ENCODE measurements around the gene RASA3. TPM values are rescaled to one million over a fixed set of nuclear protein-coding genes. Genes with fewer than 3 reads are reported as not detected.

The RASA3 gene
- total RNA-seq, 2 experiments from 2014 or later: 97.2 to 99.3 TPM

DNA sequence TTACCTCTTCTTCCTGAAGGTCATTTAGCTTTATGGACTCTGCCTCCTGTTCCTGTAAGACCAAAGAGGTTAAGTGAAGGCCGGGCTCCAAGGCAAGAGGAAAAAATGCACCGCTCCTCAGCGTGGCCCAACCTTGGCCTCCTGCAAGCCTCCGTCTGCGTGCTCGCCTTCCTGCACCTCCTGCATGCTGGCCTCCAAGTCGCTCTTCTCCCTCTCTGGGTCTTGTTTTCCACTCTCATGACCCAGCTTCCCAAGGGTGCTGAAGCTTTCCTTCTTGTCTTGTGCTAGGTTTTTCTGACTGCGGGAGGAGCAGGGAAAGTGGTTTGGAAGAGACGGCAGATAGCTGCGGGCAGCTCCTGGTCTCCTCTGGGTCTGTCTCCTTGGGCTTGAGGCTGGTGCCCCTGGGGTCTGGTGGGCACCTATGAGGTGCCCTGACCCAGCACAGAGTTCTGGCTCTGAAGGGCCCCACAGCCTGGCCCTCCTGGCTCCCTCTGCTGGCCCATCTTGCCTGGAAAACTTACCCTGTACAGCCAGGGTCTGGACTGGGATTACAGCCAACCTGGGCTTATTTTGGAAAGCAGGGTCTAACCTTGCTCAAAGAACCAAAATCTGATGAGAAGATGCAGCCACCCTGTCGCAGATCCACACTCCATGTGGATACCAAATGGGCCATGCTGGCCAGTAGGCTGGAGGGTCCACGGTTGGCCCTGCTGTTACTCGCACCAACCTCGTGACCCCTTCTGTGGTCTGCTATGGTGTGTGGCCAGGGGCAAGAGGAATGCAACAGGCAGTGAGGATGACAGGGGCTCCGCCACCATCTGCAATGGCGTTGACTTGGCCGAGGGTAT lies 163.7 kb downstream of the RASA3 start:
- H3K27ac Mint-ChIP-seq: peak overlapping the region; percentile 3
- no peaks in the 10 kb centered on the region for H3K27me3 Mint-ChIP-seq
- no peaks in the 10 kb centered on the region for H3K4me1 Mint-ChIP-seq
- H3K36me3 Mint-ChIP-seq (ENCODE audit: low read depth): peaks cover 20% of the 10 kb centered on the region
- no peak for DNase-seq
- POLR2A ChIA-PET: no interaction called here
- no peaks in the 10 kb centered on the region for H3K9me3 Mint-ChIP-seq
- no peak overlapping the region for H3K4me3 Mint-ChIP-seq
- CTCF ChIA-PET: interaction anchor here (0.6 kb wide), 1 partner anchor 155 kb away, joined by 3 read pairs; no protein-coding TSS in a partner anchor

DNA sequence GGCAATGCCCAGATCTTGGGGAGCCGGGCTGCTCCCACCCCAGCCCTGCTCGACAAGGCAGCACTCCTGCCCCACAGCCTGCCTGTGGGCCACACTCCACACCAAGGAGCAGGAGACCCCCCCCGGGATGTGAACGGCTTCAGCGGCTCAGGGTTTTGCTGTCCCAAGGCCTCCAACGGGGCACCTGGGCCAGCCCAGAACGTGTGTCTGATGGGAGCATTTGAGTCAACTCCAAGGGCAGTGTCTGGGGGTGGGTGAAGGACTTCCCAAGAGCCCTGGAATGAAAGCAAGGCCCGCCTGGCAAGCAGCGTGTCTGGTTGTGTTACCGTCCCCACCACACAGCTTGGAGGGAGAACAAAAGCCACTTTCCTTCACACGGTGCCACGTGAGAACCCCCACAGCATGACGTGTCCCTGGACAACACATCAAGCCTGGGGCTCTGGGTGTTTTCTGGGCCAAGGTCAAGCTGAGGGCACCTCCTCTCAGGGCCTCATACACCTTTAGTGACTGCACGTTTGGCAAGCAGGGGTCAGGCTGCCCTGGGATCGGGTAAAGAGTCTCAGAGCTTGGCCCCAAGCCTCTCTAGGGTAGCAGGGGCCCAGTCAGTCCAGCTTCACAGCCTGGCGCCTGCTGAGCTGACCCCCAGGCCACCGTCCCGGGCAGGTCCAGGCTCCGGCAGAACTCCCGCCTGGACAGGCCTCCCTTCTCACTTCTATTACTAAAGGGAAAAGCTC lies 164.5 kb downstream of the RASA3 start:
- Mint-ChIP-seq H3K27me3 (no peaks in the 10 kb centered on the region), H3K27ac (no peak overlapping the region), H3K4me1 (no peaks in the 10 kb centered on the region), H3K4me3 (no peak overlapping the region), H3K36me3 (ENCODE audit: low read depth) (peaks cover 15% of the 10 kb centered on the region), H3K9me3 (no peaks in the 10 kb centered on the region)
- POLR2A ChIA-PET: no interaction called here
- no peak for DNase-seq
- CTCF ChIA-PET: interaction anchor here (0.6 kb wide), 1 partner anchor 154 kb away, joined by 3 read pairs; no protein-coding TSS in a partner anchor

DNA sequence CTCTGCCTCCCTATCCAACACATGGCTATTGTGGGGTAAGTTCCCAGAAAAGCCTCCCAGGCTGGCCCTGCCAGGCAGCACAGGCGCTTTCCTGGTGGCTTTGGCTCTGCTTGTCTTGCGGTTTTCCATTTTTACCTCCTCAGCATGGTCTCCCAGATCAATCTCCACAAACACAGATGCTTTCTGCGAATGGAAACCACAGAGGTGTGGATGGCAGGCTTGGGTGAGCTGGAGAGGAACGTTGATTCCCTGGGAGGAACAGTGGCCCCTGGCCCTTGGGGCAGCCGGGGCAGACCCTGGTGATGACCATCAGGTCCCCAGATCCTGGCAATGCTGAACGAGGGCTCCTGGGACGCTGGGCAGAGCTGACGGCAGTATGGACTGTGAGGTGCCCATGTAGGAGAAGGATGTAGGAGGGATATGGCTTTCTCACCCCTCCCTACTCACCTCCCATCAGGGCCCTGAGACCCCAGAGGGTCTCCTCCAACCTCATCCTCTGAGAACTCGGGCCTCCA lies 165.2 kb downstream of the RASA3 start:
- no peak for DNase-seq
- Mint-ChIP-seq H3K4me1 (no peaks in the 10 kb centered on the region), H3K27me3 (no peaks in the 10 kb centered on the region), H3K27ac (no peak overlapping the region), H3K4me3 (no peak overlapping the region), H3K36me3 (ENCODE audit: low read depth) (peaks cover 15% of the 10 kb centered on the region), H3K9me3 (no peaks in the 10 kb centered on the region)
- POLR2A ChIA-PET: no interaction called here
- CTCF ChIA-PET: no interaction called here

DNA sequence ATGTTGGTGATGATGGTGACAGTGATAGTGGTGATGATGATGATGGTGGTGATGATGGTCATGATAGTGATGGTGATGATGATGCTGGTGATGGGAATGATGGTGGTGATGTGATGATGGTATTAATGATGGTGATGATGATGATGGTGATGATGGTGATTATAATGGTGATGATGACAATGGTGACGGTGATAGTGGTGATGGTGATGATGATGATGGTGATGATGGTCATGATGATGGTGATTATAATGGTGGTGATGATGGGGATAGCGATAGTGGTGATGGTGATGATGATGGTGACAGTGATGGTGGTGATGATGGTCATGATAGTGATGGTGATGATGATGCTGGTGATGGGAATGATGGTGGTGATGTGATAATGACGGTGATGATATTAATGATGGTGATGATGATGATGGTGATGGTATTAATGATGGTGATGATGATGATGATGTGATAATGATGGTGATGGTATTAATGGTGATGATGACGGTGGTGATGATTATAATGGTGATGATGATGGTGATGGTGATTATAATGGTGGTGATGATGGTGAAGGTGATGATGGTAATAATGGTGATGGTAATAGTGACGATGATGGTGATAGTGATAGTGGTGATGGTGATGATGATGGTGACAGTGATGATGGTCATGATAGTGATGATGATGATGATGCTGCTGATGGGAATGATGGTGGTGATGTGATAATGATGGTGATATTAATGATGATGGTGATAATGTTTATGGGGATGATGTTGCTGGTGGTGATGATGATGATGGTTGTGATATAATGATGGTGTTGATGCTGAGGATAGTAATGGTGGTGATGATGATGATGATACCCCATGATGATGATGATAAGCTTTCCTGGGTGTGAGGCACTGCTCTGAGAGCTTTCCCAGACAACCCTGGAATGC lies 166.2 kb downstream of the RASA3 start:
- H3K4me3 Mint-ChIP-seq: no peak overlapping the region
- H3K27me3 Mint-ChIP-seq: no peaks in the 10 kb centered on the region
- CTCF ChIA-PET: no interaction called here
- no peaks in the 10 kb centered on the region for H3K4me1 Mint-ChIP-seq
- POLR2A ChIA-PET: no interaction called here
- H3K36me3 Mint-ChIP-seq (ENCODE audit: low read depth): peaks cover 15% of the 10 kb centered on the region
- DNase-seq: no peak
- peaks cover 4% of the 10 kb centered on the region for H3K9me3 Mint-ChIP-seq
- H3K27ac Mint-ChIP-seq: no peak overlapping the region

DNA sequence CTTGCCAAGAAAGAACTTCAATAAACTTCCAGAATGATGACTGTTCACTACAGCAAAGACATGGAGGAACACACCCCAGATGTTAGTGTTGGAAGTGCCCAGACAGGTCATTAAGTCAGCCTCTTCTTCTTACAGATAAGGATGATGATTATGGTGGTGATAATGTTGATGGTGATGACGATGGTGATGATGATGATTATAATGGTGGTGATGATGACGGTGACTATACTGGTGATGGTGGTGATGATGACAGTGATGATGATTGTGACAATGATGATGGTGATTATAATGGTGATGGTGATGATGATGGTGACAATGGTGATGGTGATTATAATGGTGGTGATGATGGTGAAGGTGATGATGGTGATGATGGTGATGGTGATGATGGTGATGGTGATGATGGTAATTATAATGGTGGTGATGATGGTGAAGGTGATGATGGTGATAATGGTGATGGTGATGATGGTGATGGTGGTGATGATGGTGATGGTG lies 167.0 kb downstream of the RASA3 start:
- H3K9me3 Mint-ChIP-seq: peaks cover 6% of the 10 kb centered on the region
- H3K36me3 Mint-ChIP-seq (ENCODE audit: low read depth): peaks cover 14% of the 10 kb centered on the region
- DNase-seq: no peak
- no peaks in the 10 kb centered on the region for H3K27me3 Mint-ChIP-seq
- no peak overlapping the region for H3K4me3 Mint-ChIP-seq
- no peak overlapping the region for H3K27ac Mint-ChIP-seq
- ChIA-PET CTCF (no interaction called here), POLR2A (no interaction called here)
- no peaks in the 10 kb centered on the region for H3K4me1 Mint-ChIP-seq

DNA sequence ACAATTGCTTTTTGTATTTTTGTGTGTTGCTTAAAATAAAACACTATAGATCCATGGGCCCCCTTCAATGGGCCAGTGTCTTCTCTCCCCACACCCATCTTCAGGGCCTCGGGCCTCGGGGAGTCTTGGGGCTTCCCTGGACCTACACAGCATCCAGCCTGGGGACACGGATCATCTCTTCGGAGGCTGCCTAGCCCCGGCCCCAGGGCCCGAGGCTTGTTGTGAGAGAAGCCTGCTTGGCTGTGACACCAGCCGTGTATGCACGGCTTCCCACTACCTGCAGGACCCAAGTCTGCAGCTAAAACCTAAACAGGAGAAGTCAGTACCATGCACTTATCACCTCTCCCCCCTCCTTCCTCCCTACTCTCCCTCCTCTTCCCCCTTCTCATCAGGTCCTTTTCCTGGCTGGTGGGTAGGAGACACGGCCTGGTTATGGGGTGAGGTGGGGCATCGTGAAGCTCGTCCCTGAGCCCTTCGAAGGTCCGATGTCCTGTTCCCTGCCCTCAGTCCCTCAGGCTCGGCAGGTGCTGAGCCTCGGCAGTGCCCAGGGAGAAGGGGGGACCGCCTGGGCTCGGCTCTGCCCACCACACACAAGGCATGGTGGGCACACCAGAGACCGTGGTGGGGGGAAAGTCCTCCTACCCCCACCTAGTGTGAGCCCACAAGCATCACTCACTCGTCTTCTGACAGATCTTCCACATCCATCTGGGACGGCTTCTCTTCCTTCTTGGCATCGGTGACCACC lies 168.0 kb downstream of the RASA3 start:
- ChIA-PET POLR2A (no interaction called here), CTCF (no interaction called here)
- no peak for DNase-seq
- Mint-ChIP-seq H3K27ac (no peak overlapping the region), H3K4me3 (no peak overlapping the region), H3K27me3 (no peaks in the 10 kb centered on the region), H3K4me1 (no peaks in the 10 kb centered on the region), H3K9me3 (peaks cover 12% of the 10 kb centered on the region), H3K36me3 (ENCODE audit: low read depth) (peaks cover 15% of the 10 kb centered on the region)

DNA sequence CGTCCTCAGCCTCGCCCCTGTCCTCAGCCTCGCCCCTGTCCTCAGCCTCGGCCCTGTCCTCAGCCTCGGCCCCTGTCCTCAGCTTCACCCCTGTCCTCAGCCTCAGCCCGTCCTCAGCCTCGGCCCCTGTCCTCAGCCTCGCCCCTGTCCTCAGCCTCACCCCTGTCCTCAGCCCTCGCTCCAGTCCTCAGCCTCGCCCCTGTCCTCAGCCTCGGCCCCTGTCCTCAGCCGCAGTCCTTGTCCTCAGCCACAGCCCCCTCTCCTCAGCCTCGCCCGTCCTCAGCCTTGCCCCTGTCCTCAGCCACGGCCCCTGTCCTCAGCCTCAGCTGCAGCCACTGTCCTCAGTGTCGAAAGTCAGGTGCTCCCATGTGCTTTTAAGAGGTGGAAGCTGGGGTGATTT lies 169.0 kb downstream of the RASA3 start:
- H3K27me3 Mint-ChIP-seq: no peaks in the 10 kb centered on the region
- no peak overlapping the region for H3K27ac Mint-ChIP-seq
- H3K36me3 Mint-ChIP-seq (ENCODE audit: low read depth): peaks cover 17% of the 10 kb centered on the region
- CTCF ChIA-PET: no interaction called here
- no peaks in the 10 kb centered on the region for H3K4me1 Mint-ChIP-seq
- H3K4me3 Mint-ChIP-seq: no peak overlapping the region
- POLR2A ChIA-PET: no interaction called here
- no peak for DNase-seq
- H3K9me3 Mint-ChIP-seq: peaks cover 18% of the 10 kb centered on the region

DNA sequence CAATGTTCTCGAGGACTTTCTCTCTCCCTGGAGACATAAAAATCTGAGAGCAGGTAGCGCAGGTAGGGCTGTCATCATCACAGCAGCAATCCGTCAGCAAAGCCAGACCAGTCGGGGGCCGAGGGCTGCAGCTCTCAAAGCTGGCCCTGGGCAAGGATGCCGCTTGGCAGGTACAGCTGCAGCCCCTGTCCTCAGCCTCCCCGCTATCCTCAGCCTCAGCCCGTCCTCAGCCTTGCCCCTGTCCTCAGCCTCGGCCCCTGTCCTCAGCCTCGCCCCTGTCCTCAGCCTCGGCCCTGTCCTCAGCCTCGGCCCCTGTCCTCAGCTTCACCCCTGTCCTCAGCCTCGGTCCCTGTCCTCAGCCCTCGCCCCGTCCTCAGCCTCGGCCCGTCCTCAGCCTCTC lies 169.4 kb downstream of the RASA3 start:
- Mint-ChIP-seq H3K4me1 (no peaks in the 10 kb centered on the region), H3K9me3 (peaks cover 21% of the 10 kb centered on the region), H3K27me3 (no peaks in the 10 kb centered on the region), H3K27ac (no peak overlapping the region), H3K36me3 (ENCODE audit: low read depth) (peaks cover 20% of the 10 kb centered on the region), H3K4me3 (no peak overlapping the region)
- POLR2A ChIA-PET: no interaction called here
- CTCF ChIA-PET: no interaction called here
- no peak for DNase-seq

DNA sequence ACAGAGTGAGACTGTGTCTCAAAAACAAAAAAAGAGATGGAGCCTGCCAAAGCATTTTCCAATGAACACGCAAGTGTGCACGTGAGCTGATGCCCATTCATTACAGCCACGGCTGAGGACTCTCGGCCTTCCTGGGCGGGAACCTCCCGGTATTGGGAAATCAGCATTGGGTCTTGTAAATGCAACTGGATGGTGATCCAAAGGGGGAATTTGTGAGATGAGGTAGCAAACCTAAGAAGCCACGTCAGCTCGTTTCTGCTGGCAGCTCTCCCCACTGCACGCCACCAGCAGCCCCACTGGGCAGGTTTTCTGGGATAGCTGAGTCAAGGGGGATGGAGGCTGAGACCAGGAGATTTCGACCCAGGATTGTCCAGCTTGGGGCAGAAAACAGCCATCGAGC lies 170.0 kb downstream of the RASA3 start:
- no peak for DNase-seq
- no peak overlapping the region for H3K4me3 Mint-ChIP-seq
- no peaks in the 10 kb centered on the region for H3K4me1 Mint-ChIP-seq
- H3K27ac Mint-ChIP-seq: no peak overlapping the region
- CTCF ChIA-PET: no interaction called here
- peaks cover 26% of the 10 kb centered on the region for H3K9me3 Mint-ChIP-seq
- POLR2A ChIA-PET: no interaction called here
- no peaks in the 10 kb centered on the region for H3K27me3 Mint-ChIP-seq
- H3K36me3 Mint-ChIP-seq (ENCODE audit: low read depth): peaks cover 25% of the 10 kb centered on the region

DNA sequence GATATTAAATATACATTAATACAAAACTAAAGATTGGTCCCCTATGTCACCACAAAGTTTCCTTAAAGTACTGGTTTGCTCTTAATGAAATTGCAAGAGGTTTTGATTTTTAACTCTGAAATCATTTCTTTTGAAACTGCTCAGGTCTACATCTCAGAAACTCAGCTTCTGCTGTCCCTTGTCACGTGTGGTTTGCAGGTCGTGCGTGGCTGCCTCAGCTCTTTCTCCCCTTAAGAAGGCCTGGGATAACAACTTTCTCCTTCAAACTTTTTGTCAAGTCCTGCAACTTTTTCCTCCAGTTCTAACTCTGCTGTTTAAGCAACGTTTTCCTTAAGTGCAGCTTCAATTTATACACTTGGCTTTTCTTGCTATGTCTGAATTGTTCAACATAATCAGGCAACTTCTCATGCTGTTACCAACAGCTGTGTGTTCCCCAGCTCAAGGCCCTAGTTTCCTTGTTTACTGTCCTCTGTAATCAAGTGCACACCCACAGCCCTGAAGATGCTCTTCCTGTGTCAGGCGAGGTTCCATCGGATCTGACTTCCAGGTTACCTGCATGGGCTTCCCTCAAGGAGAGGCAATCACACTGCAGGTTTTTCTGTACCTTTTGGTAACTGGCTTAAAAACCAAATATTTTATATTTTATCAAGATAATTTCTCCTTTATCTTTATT lies 172.0 kb downstream of the RASA3 start:
- CTCF ChIA-PET: no interaction called here
- POLR2A ChIA-PET: no interaction called here
- H3K27ac Mint-ChIP-seq: no peak overlapping the region
- H3K4me3 Mint-ChIP-seq: no peak overlapping the region
- H3K9me3 Mint-ChIP-seq: peaks cover 31% of the 10 kb centered on the region
- H3K27me3 Mint-ChIP-seq: no peaks in the 10 kb centered on the region
- no peak for DNase-seq
- no peaks in the 10 kb centered on the region for H3K4me1 Mint-ChIP-seq
- H3K36me3 Mint-ChIP-seq (ENCODE audit: low read depth): peaks cover 31% of the 10 kb centered on the region

DNA sequence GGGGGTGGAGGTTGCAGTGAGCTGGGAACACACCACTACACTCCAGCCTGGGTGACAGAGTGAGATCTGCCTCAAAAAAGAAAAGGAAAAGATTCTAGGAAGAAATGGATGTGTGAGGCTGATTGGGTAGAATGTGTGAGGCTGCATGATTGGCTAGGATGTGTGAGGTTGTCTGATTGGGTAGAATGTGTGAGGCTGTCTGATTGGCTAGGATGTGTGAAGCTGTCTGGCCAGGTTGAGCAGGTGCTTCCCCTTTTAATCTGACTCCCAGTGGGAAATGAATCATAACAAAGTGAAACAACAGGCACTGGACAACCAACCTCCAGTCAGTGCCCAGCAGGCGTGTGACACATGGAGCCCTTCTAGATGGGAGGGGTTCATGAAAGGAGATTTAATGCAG lies 173.2 kb downstream of the RASA3 start:
- DNase-seq: no peak
- peaks cover 31% of the 10 kb centered on the region for H3K9me3 Mint-ChIP-seq
- ChIA-PET POLR2A (no interaction called here), CTCF (no interaction called here)
- no peak overlapping the region for H3K27ac Mint-ChIP-seq
- H3K4me3 Mint-ChIP-seq: no peak overlapping the region
- H3K36me3 Mint-ChIP-seq (ENCODE audit: low read depth): peaks cover 36% of the 10 kb centered on the region
- H3K27me3 Mint-ChIP-seq: no peaks in the 10 kb centered on the region
- H3K4me1 Mint-ChIP-seq: no peaks in the 10 kb centered on the region

DNA sequence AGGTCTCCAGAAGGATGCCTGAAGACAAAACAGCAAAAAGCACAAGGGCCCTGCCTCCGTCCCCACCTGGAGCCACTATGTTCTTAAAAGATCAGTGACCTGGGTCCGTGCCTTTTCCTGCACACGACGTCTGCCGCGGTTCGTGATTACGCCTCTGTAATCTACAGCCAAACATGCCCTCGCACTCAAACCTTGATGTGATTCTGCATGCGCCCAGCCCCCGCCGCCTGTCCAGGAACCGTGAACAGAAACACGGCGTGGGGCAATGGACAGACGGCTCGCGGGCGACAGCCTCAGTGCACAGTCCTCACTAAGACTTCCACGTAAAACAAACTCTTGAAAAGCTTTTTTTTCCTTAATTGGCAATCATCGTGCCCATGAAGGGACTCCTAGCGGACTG lies 174.1 kb downstream of the RASA3 start:
- CTCF ChIA-PET: no interaction called here
- DNase-seq: no peak
- POLR2A ChIA-PET: no interaction called here
- no peak overlapping the region for H3K27ac Mint-ChIP-seq
- no peaks in the 10 kb centered on the region for H3K27me3 Mint-ChIP-seq
- H3K4me1 Mint-ChIP-seq: no peaks in the 10 kb centered on the region
- peaks cover 36% of the 10 kb centered on the region for H3K36me3 Mint-ChIP-seq (ENCODE audit: low read depth)
- H3K4me3 Mint-ChIP-seq: no peak overlapping the region
- peaks cover 31% of the 10 kb centered on the region for H3K9me3 Mint-ChIP-seq

Measured in activated CD4-positive, alpha-beta memory T cell treated with anti-CD3 and anti-CD28 coated beads, Interleukin-2, amount 10 ng/mL, durations not matched to agents 7 days and 5 days (primary cell).